GM12878 (cell line): ENCODE measurements around the gene TMEM212. TPM values are rescaled to one million over a fixed set of nuclear protein-coding genes. Genes with fewer than 3 reads are reported as not detected.
A peak's percentile ranks its signal among the peaks of the same experiment; 100 is the strongest.

Experiments
- BCLAF1 ChIP-seq: fragments of 450-650 bp; IDR thresholded peaks from 2 replicates; pipeline ENCODE4 v1.6.1; 2017; ENCODE audit warnings: antibody characterized with exemption, mild to moderate bottlenecking, moderate library complexity
- BMI1 ChIP-seq: fragments of 450-650 bp; IDR thresholded peaks from 2 replicates; pipeline ENCODE4 v1.6.1; 2016; ENCODE audit warnings: mild to moderate bottlenecking, moderate library complexity, borderline replicate concordance
- CBX5 ChIP-seq: sonication (generic); IDR thresholded peaks from 2 replicates; pipeline ENCODE4 v1.6.1; 2016; ENCODE audit warnings: low read depth, moderate library complexity, mild to moderate bottlenecking, inconsistent platforms
- EGR1 ChIP-seq, 2 experiments: IDR thresholded peaks; 1 replicate in 1 of 2; 2 replicates in 1 of 2; pipeline ENCODE4 v1.6.1; 2011 to 2012; ENCODE audit warnings: low read depth in 2 of 2, low read length in 2 of 2, borderline replicate concordance in 1 of 2, mild to moderate bottlenecking in 1 of 2, moderate library complexity in 1 of 2
- MTA3 ChIP-seq: IDR thresholded peaks from 2 replicates; pipeline ENCODE4 v1.6.1; 2012; ENCODE audit warnings: low read length, inconsistent platforms, borderline replicate concordance
- PKNOX1 ChIP-seq: fragments of 450-650 bp; IDR thresholded peaks from 2 replicates; pipeline ENCODE4 v1.6.1; 2016; ENCODE audit warnings: mild to moderate bottlenecking
- PML ChIP-seq: IDR thresholded peaks from 2 replicates; pipeline ENCODE4 v1.6.1; 2012; ENCODE audit warnings: low read length, inconsistent platforms
- POLR2A ChIP-seq: IDR thresholded peaks from 2 replicates; pipeline ENCODE4 v1.6.1; 2011; ENCODE audit warnings: low read depth, mild to moderate bottlenecking, low read length
- STAT1 ChIP-seq: fragments of 450-650 bp; conservative IDR thresholded peaks from 2 replicates; pipeline ENCODE4 v1.6.1; 2014; ENCODE audit warnings: antibody characterized with exemption, mild to moderate bottlenecking
- ZNF592 ChIP-seq: fragments of 450-650 bp; IDR thresholded peaks from 2 replicates; pipeline ENCODE4 v1.6.1; 2017; ENCODE audit warnings: mild to moderate bottlenecking, moderate library complexity
- ZNF687 ChIP-seq: fragments of 450-650 bp; IDR thresholded peaks from 2 replicates; pipeline ENCODE4 v1.6.1; 2017; ENCODE audit warnings: mild to moderate bottlenecking, moderate library complexity
- polyA plus RNA-seq, 11 experiments: library from polyadenylated mRNA; depleted of rRNA in 4 of 11; unstranded in 6 of 11; stranded (reverse) in 5 of 11; fragments of >200 nt; fragmentation: Nextera tagmentation in 4 of 11; fragmentation: Illumina TruSeq in 1 of 11; extraction: Ambion mirVana in 4 of 11; extraction: Trizol in 1 of 11; gene quantifications; 1 replicate in 1 of 11; 2 replicates in 10 of 11; pipeline versions ENCODE4 v1.2.1 to v1.2.3, GENCODE V29; 2011 to 2016; ENCODE audit warnings: inconsistent platforms in 2 of 11, missing spikeins in 2 of 11, low read depth in 1 of 11
- total RNA-seq, 4 experiments: library from RNA; depleted of rRNA in 3 of 4; stranded (reverse); fragments of >200 nt in 3 of 4; fragmentation: Illumina TruSeq in 1 of 4; extraction: Trizol in 1 of 4; gene quantifications; 2 replicates each; pipeline versions ENCODE4 v1.2.1 to v1.2.3, GENCODE V29; 2013 to 2021
- TF ChIP-seq, protein P1 (sequence below): fragments of 150-350 bp; IDR thresholded peaks from 2 replicates; pipeline ENCODE4 v1.6.1; 2014; ENCODE audit warnings: mild to moderate bottlenecking, low read depth, low read length
- TF ChIP-seq, protein P2 (sequence below): IDR thresholded peaks from 2 replicates; pipeline ENCODE4 v1.6.1; 2011; ENCODE audit warnings: low read depth, low read length, improper control_type of control experiment, borderline replicate concordance

The TMEM212 gene
- total and polyA plus RNA-seq, 10 of the 15 experiments (the other 5 are each of a cell fraction or from before 2014, with no cell fraction given), result not detected

DNA sequence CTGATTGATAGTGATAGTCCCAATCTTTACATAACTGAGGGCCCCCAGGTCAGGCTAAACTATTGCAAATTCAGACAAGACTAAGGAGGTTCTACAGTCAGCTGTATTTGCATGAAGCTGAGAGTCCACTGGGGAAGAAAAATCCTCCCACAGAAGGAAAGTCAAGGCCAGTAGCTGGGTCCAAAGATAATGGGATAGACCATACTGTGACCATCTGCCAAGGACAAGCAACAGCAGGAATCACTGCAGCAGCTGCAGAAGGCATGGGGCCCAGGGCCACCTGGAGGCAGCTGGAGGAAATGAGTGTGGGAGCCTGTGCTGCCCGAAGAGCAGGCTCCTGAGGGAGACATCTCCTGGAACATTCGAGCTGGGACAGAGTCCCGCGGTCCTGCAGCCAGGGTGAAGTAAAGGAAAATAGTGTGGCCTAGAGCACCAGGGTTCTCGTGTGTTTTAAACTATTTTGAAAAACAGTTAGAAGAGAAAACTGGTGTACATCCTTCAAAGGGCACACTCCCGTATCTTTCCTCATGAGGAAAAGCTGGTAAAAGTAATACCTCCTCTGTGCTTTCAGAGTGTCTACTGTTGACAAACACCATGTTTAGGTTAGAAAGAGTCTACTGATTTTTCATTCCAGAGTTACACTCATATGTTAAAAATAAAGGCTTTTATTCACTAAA is 13.2 kb upstream of the TMEM212 start (continued):
- TF ChIP-seq, protein P1, sequence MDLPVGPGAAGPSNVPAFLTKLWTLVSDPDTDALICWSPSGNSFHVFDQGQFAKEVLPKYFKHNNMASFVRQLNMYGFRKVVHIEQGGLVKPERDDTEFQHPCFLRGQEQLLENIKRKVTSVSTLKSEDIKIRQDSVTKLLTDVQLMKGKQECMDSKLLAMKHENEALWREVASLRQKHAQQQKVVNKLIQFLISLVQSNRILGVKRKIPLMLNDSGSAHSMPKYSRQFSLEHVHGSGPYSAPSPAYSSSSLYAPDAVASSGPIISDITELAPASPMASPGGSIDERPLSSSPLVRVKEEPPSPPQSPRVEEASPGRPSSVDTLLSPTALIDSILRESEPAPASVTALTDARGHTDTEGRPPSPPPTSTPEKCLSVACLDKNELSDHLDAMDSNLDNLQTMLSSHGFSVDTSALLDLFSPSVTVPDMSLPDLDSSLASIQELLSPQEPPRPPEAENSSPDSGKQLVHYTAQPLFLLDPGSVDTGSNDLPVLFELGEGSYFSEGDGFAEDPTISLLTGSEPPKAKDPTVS, result no peak
- TF ChIP-seq ZNF687, result peak; percentile 64; the same call in 1 of the 2 replicates
- TF ChIP-seq ZNF592, result peak; percentile 9; the same call in 1 of the 2 replicates
- no peak for TF ChIP-seq CBX5
- no peak for TF ChIP-seq EGR1 (IDR thresholded peaks at IDR 0.05; ENCODE audit: borderline replicate concordance in 1 of 2, low read depth in 2 of 2, low read length in 2 of 2)
- TF ChIP-seq PML, result no peak
- no peak for TF ChIP-seq PKNOX1
- TF ChIP-seq, protein P2, sequence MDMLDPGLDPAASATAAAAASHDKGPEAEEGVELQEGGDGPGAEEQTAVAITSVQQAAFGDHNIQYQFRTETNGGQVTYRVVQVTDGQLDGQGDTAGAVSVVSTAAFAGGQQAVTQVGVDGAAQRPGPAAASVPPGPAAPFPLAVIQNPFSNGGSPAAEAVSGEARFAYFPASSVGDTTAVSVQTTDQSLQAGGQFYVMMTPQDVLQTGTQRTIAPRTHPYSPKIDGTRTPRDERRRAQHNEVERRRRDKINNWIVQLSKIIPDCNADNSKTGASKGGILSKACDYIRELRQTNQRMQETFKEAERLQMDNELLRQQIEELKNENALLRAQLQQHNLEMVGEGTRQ, result no peak
- no peak for TF ChIP-seq STAT1
- no peak for TF ChIP-seq BCLAF1
- TF ChIP-seq MTA3, result no peak
- no peak for TF ChIP-seq POLR2A
- TF ChIP-seq BMI1, result no peak
